Measurements from ENCODE around the gene APIP.

Gene APIP

GRCh38 chr11:34855754-34856095 lies 60.5 kb downstream of the APIP start:
- in situ Hi-C loops (cut with HindIII; ENCODE audit: low sequenced_read_pairs), result no loop called here
- H3K4me3 ChIP-seq (ENCODE audit: low read depth, low read length), result no peak overlapping the region
- DNase-seq (ENCODE audit: low read depth, low spot score), result no peak
- no peak for TF ChIP-seq CTCF (IDR thresholded peaks at IDR 0.05; ENCODE audit: low read depth, low read length)

DNA sequence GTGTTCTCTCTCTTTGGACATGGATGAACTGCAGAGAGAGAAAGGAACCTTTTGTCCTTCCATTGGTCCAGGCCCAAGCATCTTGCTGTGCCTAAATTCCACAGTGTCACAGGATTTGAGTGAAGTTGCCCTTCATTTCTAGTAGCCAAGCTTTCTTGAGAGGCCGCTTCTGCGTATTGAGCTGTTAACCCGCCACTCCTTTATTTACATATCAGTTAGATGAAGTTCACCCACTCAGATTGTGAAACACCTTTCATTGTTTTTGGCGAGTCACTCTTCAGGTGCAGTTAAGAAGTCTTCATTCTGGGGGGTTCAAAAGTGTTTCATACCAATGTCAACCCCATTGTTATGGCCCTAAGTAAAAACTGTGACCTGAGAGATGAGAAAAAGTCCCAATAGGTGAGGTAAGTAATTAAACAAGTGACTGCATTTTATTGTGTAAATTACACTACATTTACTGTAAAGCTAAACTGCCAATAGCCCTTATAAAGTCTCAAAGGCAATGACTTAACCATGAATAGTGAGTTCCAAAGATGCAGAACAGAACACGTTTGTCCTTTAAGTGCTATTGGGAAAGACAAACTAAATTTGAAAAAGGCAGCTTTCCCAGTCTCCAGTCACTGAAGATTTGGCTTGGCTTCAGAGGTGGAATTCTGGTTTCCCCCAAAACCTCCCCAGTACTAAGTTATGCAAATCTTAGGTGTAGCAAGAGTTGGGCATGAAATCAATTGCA lies 61.0 kb downstream of the APIP start:
- H3K4me3 ChIP-seq (ENCODE audit: low read depth, low read length), result no peak overlapping the region
- in situ Hi-C loops (cut with HindIII; ENCODE audit: low sequenced_read_pairs), result no loop called here
- no peak for DNase-seq (ENCODE audit: low read depth, low spot score)
- no peak for TF ChIP-seq CTCF (IDR thresholded peaks at IDR 0.05; ENCODE audit: low read depth, low read length)

- no peak overlapping the region for H3K4me3 ChIP-seq (ENCODE audit: low read depth, low read length)
- no peak for DNase-seq (ENCODE audit: low read depth, low spot score)
- in situ Hi-C loops (cut with HindIII; ENCODE audit: low sequenced_read_pairs), result no loop called here
- TF ChIP-seq CTCF (IDR thresholded peaks at IDR 0.05; ENCODE audit: low read depth, low read length), result no peak
Measured at GRCh38 chr11:34851916-34852315, 64.3 kb downstream of the APIP start.

DNA sequence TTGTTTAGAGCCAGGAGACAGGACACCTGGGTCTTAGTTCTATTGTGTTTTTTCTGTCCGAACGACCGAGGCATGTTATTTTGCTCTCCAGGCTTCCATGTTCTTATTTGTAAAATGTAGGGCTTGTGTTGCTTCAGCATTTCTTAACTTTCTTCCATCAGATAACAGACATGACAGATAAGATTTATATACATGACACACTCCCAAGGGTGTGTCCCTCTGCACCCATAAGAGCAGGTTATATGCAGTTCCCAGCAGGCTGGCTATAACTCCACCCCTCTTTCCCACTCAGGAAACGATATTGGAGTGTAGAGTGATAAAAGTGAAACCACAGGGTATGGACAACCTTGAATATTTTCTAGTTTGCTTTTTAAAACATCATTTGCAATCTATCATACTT lies 65.8 kb downstream of the APIP start:
- in situ Hi-C loops (cut with HindIII; ENCODE audit: low sequenced_read_pairs), result no loop called here
- H3K4me3 ChIP-seq (ENCODE audit: low read depth, low read length), result no peak overlapping the region
- DNase-seq (ENCODE audit: low read depth, low spot score), result no peak
- no peak for TF ChIP-seq CTCF (IDR thresholded peaks at IDR 0.05; ENCODE audit: low read depth, low read length)

DNA sequence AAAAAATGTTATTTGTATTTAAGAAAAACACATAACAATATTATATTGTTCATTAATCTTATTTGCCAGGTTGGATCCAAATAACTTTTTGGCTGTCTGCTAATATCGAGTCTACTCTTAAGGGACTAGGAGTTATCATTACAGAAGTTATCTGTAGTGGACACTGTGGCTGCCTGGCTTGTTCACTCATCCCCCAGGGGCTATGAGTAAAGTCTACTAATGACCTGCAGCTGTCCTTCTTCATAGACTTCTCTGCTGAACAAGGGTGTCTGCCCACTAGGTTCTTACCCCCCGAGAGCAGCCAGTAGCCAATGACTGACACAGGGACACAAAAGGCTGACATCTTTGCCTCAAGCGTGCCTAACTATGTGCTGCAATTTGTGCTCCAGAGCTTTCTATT lies 69.7 kb downstream of the APIP start:
- TF ChIP-seq CTCF (IDR thresholded peaks at IDR 0.05; ENCODE audit: low read depth, low read length), result no peak
- no peak for DNase-seq (ENCODE audit: low read depth, low spot score)
- in situ Hi-C loops (cut with HindIII; ENCODE audit: low sequenced_read_pairs), result no loop called here
- H3K4me3 ChIP-seq (ENCODE audit: low read depth, low read length), result no peak overlapping the region

- DNase-seq (ENCODE audit: low read depth, low spot score), result no peak
- in situ Hi-C loops (cut with HindIII; ENCODE audit: low sequenced_read_pairs), result no loop called here
- TF ChIP-seq CTCF (IDR thresholded peaks at IDR 0.05; ENCODE audit: low read depth, low read length), result no peak
- H3K4me3 ChIP-seq (ENCODE audit: low read depth, low read length), result no peak overlapping the region
Measured at GRCh38 chr11:34844463-34845112, 71.6 kb downstream of the APIP start.

All from astrocyte of the spinal cord (primary cell).